ENCODE results near the gene OPA3. TPM values are rescaled to one million over a fixed set of nuclear protein-coding genes. Genes with fewer than 3 reads are reported as not detected.

The OPA3 gene
- total RNA-seq, 1 experiment from 2014 or later = 11.1 TPM

- Histone ChIP-seq H3K9ac (ENCODE audit: low read length) (peak overlapping the region; percentile 98), H3K36me3 (ENCODE audit: control insufficient read depth in 1 of 2, insufficient read depth in 2 of 2, low read length in 2 of 2) (peaks cover 0 to 5% of the 10 kb centered on the region in 2 experiments; a peak in 1 of 4 replicates), H3K27ac (ENCODE audit: low read depth, low read length) (peak overlapping the region; percentile 62), H3K27me3 (ENCODE audit: insufficient read depth, low read length) (no peaks in the 10 kb centered on the region), H3K79me2 (ENCODE audit: insufficient read depth, low read length) (peaks cover 77% of the 10 kb centered on the region), H3K4me2 (ENCODE audit: low read length) (peak overlapping the region; percentile 99), H2AFZ (ENCODE audit: low read depth, low read length, poor library complexity, severe bottlenecking) (no peak overlapping the region), H3K4me1 (ENCODE audit: control insufficient read depth in 1 of 2, insufficient read depth in 2 of 2, low read length in 2 of 2) (peaks cover 52 to 81% of the 10 kb centered on the region in 2 experiments), H3K4me3 (replicated peaks in 1 of 2; ENCODE audit: low read depth in 1 of 2, low read length in 2 of 2) (peak overlapping the region; percentile 98 to 99), H3K9me2 (ENCODE audit: insufficient read depth) (no peaks in the 10 kb centered on the region), H4K20me1 (ENCODE audit: insufficient read depth) (no peaks in the 10 kb centered on the region; the same call in 1 of the 2 replicates), H3K9me3 (ENCODE audit: control insufficient read depth in 1 of 2, insufficient read depth in 1 of 2, low read depth in 1 of 2, low read length in 2 of 2) (no peaks in the 10 kb centered on the region)
- no TSS peak for BruUV-seq (replicated peaks)
- ChIA-PET CTCF (no interaction called here), RAD21 (ENCODE audit: low non-redundant PET in 1 of 2, low total read pairs in 2 of 2, uncharacterized antibody in 2 of 2, unreplicated experiment in 2 of 2) (no interaction called here), POLR2A (no interaction called here)
- intact Hi-C loops (cut with micrococcal nuclease) = no loop called here
- TF ChIP-seq RAD21 (IDR thresholded peaks at IDR 0.05; ENCODE audit: low read depth) (no peak), SIN3A (IDR thresholded peaks at IDR 0.05; ENCODE audit: low read depth) (no peak)
- no peak for ATAC-seq
- no peak for DNase-seq (ENCODE audit: low read depth, low spot score)
Measured at GRCh38 chr19:45509692-45510015, 74.9 kb downstream of the OPA3 start.

- ATAC-seq (peak; percentile 26), DNase-seq (ENCODE audit: low read depth, low spot score) (no peak)
- TF ChIP-seq SP1 (IDR thresholded peaks at IDR 0.05; ENCODE audit: low read depth) (0 out of 2 replicates have a peak, but pooled peaks have one; percentile 8), EGR1 (IDR thresholded peaks at IDR 0.05; ENCODE audit: low read depth) (0 out of 2 replicates have a peak, but pooled peaks have one; percentile 37), REST (IDR thresholded peaks at IDR 0.05; ENCODE audit: low read depth) (no peak), SIN3A (IDR thresholded peaks at IDR 0.05; ENCODE audit: low read depth) (no peak), POLR2AphosphoS5 (IDR thresholded peaks at IDR 0.05; ENCODE audit: low read depth, low read length) (peak; percentile 39; the same call in 1 of the 2 replicates)
- intact Hi-C loops (cut with micrococcal nuclease) = no loop called here
- Histone ChIP-seq H3K4me2 (ENCODE audit: low read length) (peak overlapping the region; percentile 99), H2AFZ (ENCODE audit: low read depth, low read length, poor library complexity, severe bottlenecking) (no peak overlapping the region), H3K79me2 (ENCODE audit: insufficient read depth, low read length) (peaks cover 72% of the 10 kb centered on the region), H4K20me1 (ENCODE audit: insufficient read depth) (no peaks in the 10 kb centered on the region), H3K27ac (ENCODE audit: low read depth, low read length) (peak overlapping the region; percentile 95), H3K27me3 (ENCODE audit: insufficient read depth, low read length) (no peaks in the 10 kb centered on the region), H3K9me2 (ENCODE audit: insufficient read depth) (no peaks in the 10 kb centered on the region), H3K36me3 (ENCODE audit: control insufficient read depth in 1 of 2, insufficient read depth in 2 of 2, low read length in 2 of 2) (peaks cover 0 to 5% of the 10 kb centered on the region in 2 experiments; a peak in 1 of 4 replicates), H3K9me3 (ENCODE audit: control insufficient read depth in 1 of 2, insufficient read depth in 1 of 2, low read depth in 1 of 2, low read length in 2 of 2) (no peaks in the 10 kb centered on the region), H3K4me3 (replicated peaks in 1 of 2; ENCODE audit: low read depth in 1 of 2, low read length in 2 of 2) (peak overlapping the region; percentile 98 to 99), H3K9ac (ENCODE audit: low read length) (peak overlapping the region; percentile 98), H3K4me1 (ENCODE audit: control insufficient read depth in 1 of 2, insufficient read depth in 2 of 2, low read length in 2 of 2) (peaks cover 46 to 75% of the 10 kb centered on the region in 2 experiments)
- RAD21 ChIA-PET (ENCODE audit: low non-redundant PET in 1 of 2, low total read pairs in 2 of 2, uncharacterized antibody in 2 of 2, unreplicated experiment in 2 of 2) = no interaction called here
- no TSS peak for BruUV-seq (replicated peaks)
- CTCF ChIA-PET = no interaction called here
- POLR2A ChIA-PET = interaction anchor here (1.1 kb wide), 1 partner anchor 137 kb away, joined by 3 read pairs; no protein-coding TSS in a partner anchor
Measured at GRCh38 chr19:45508861-45509691, 75.5 kb downstream of the OPA3 start.
